Loucy (cell line): ENCODE measurements around the gene MAP1A.

Experiments
- H2AFZ ChIP-seq: fragments of 200-600 bp; sonication (generic); 2 replicates; pipeline ENCODE4 v1.6.0; 2016; ENCODE audit warnings: antibody characterized with exemption, mild to moderate bottlenecking, low read length, moderate library complexity
- H3F3A ChIP-seq: fragments of 200-600 bp; 2 replicates; pipeline ENCODE4 v1.6.0; 2016; ENCODE audit warnings: antibody characterized with exemption, low read depth, mild to moderate bottlenecking
- H3K27me3 ChIP-seq: fragments of 200-600 bp; sonication (generic); 2 replicates; pipeline ENCODE4 v1.6.1; 2014; ENCODE audit warnings: low read length, mild to moderate bottlenecking; ENCODE audit not compliant: insufficient read depth, poor library complexity, severe bottlenecking
- H3K36me3 ChIP-seq: fragments of 200-600 bp; sonication (generic); 2 replicates; pipeline ENCODE4 v1.6.1; 2016; ENCODE audit warnings: low read length; ENCODE audit not compliant: insufficient read depth
- H3K4me1 ChIP-seq: fragments of 200-600 bp; sonication (generic); 2 replicates; pipeline ENCODE4 v1.5.1; 2014; ENCODE audit warnings: low read length, mild to moderate bottlenecking; ENCODE audit not compliant: insufficient read depth, poor library complexity, severe bottlenecking
- H3K4me2 ChIP-seq: fragments of 200-600 bp; sonication (generic); 2 replicates; pipeline ENCODE4 v1.6.0; 2014; ENCODE audit warnings: antibody characterized with exemption, low read length, low read depth, mild to moderate bottlenecking; ENCODE audit not compliant: poor library complexity, severe bottlenecking
- H3K4me3 ChIP-seq: fragments of 200-600 bp; sonication (generic); 2 replicates; pipeline ENCODE4 v1.5.1; 2014; ENCODE audit warnings: low read length, mild to moderate bottlenecking, mixed read lengths; ENCODE audit not compliant: poor library complexity, severe bottlenecking
- H3K79me2 ChIP-seq: fragments of 200-600 bp; sonication (generic); 2 replicates; pipeline ENCODE4 v1.6.1; 2014; ENCODE audit warnings: low read length; ENCODE audit not compliant: insufficient read depth
- H3K9ac ChIP-seq: fragments of 200-600 bp; sonication (generic); 2 replicates; pipeline ENCODE4 v1.6.0; 2014; ENCODE audit warnings: mild to moderate bottlenecking, low read depth, low read length, moderate library complexity; ENCODE audit not compliant: poor library complexity, severe bottlenecking
- H3K9me2 ChIP-seq: fragments of 200-600 bp; sonication (generic); replicated peaks from 2 replicates; pipeline ENCODE4 v1.6.1; 2016; ENCODE audit warnings: low read depth, low read length, mixed read lengths
- H3K9me3 ChIP-seq: fragments of 200-600 bp; sonication (generic); 2 replicates; pipeline ENCODE4 v1.6.1; 2014; ENCODE audit warnings: mild to moderate bottlenecking, antibody characterized with exemption, low read length, low read depth; ENCODE audit not compliant: insufficient read depth
- H4K20me1 ChIP-seq: fragments of 200-600 bp; sonication (generic); 2 replicates; pipeline ENCODE4 v1.6.0; 2014; ENCODE audit warnings: antibody characterized with exemption, low read length, mild to moderate bottlenecking; ENCODE audit not compliant: insufficient read depth, poor library complexity, severe bottlenecking
- EZH2phosphoT487 ChIP-seq: fragments of 200-600 bp; IDR thresholded peaks from 2 replicates; pipeline ENCODE4 v1.6.1; 2018; ENCODE audit warnings: antibody characterized with exemption, mild to moderate bottlenecking, moderate library complexity, borderline replicate concordance
- TF ChIP-seq, protein P1 (sequence below): fragments of 200-600 bp; sonication (generic); conservative IDR thresholded peaks from 2 replicates; pipeline ENCODE4 v1.5.1; 2014; ENCODE audit warnings: mild to moderate bottlenecking, antibody characterized with exemption, low read length

Gene MAP1A

DNA sequence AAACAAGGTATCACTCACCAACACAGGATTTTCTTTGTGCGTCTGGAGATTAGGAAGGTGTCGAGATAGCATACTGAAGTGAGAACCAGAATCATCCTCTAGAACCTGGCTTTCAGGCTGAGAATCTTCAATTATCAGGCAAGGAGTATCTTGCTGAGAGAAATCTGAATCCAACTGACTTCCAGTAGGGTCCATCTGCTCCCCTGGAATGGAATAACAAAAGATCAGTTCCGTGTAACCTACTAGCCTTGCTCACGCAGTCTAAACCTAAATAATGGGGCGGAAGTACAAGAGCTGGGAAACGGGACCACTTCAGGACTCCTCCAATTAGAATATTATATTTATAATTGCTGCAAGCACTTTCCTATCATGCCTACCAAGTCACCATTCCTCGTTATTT lies 25.1 kb upstream of the MAP1A start:
- peak overlapping the region; percentile 94 for H2AFZ ChIP-seq
- H3K79me2 ChIP-seq: peaks cover 26% of the 10 kb centered on the region
- TF ChIP-seq EZH2phosphoT487: no peak
- TF ChIP-seq, protein P1, sequence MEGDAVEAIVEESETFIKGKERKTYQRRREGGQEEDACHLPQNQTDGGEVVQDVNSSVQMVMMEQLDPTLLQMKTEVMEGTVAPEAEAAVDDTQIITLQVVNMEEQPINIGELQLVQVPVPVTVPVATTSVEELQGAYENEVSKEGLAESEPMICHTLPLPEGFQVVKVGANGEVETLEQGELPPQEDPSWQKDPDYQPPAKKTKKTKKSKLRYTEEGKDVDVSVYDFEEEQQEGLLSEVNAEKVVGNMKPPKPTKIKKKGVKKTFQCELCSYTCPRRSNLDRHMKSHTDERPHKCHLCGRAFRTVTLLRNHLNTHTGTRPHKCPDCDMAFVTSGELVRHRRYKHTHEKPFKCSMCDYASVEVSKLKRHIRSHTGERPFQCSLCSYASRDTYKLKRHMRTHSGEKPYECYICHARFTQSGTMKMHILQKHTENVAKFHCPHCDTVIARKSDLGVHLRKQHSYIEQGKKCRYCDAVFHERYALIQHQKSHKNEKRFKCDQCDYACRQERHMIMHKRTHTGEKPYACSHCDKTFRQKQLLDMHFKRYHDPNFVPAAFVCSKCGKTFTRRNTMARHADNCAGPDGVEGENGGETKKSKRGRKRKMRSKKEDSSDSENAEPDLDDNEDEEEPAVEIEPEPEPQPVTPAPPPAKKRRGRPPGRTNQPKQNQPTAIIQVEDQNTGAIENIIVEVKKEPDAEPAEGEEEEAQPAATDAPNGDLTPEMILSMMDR: no peak

DNA sequence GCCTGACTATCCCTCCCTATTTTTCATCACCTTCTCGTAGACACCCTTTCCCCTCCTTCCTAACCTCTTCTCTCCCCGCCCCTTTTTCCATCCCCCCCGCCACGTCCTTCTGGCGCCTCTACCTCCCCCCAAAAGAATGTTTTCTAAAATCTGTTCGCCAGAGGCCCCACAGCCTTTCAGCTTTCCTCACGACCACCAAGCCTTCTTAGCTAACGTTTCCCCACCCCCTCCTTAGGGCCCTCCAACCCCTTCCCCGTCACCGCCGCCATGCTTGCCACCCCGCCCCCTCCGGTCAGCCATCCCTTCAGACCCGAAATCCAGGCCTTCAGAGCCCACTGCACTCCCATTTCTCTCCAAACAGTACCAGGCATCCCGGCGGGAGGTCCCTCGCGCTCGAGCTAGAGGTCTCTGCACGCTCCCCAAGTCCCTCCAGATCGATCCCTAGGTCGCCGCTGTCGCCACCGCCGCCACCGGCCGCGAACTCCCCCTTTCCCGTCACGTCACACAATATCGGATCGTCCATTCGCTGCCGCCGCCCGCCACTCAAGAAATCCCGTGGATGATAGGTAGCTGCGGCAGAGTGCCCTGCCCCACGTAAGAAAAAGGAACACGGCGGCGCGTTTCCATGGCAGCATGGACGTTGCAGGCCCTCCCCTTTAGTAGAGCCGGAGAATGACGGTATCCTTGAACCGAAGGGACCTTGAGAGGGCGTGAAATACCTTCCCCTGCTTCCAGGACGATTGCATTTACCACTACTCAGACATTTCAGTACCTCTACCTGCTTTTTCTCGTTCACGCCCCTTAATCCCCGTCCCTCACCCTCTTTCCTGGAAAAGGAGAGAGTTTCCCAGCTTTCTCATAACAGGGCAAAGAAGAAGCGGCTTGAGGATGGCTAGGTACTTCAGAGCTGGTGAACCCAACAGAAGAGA lies 24.5 kb upstream of the MAP1A start, which contains the start of gene TP53BP1:
TSS of gene TP53BP1 (minus strand) at position 484 of the 929 bp plus-strand sequence. CDS start at position 371, 113 bp downstream.
- Histone ChIP-seq H3F3A (peaks cover 5% of the 10 kb centered on the region; the same call in 1 of the 2 replicates), H3K9ac (peak within 1 kb of the TSS; percentile 71), H3K4me1 (peaks cover 40% of the 10 kb centered on the region), H3K9me2 (no peaks in the 10 kb centered on the region), H3K4me2 (peak within 1 kb of the TSS; percentile 87), H3K79me2 (peaks cover 26% of the 10 kb centered on the region), H2AFZ (peak within 1 kb of the TSS; percentile 94), H3K27me3 (no peaks in the 10 kb centered on the region), H3K9me3 (no peaks in the 10 kb centered on the region), H4K20me1 (peaks cover 15% of the 10 kb centered on the region), H3K4me3 (peak within 1 kb of the TSS; percentile 89), H3K36me3 (peaks cover 4% of the 10 kb centered on the region; the same call in 1 of the 2 replicates)
- TF ChIP-seq EZH2phosphoT487: no peak
- TF ChIP-seq, protein P1: no peak

More for the DNA sequence above, 25.1 kb upstream of the MAP1A start:
- H3K4me3 ChIP-seq: peak overlapping the region; percentile 89
- peaks cover 5% of the 10 kb centered on the region; the same call in 1 of the 2 replicates for H3F3A ChIP-seq
- no peaks in the 10 kb centered on the region for H3K27me3 ChIP-seq
- peak overlapping the region; percentile 71 for H3K9ac ChIP-seq
- H3K4me1 ChIP-seq: peaks cover 40% of the 10 kb centered on the region
- no peaks in the 10 kb centered on the region for H3K9me3 ChIP-seq
- H3K4me2 ChIP-seq: peak overlapping the region; percentile 78
- peaks cover 11% of the 10 kb centered on the region; the same call in 1 of the 2 replicates for H3K36me3 ChIP-seq
- peaks cover 15% of the 10 kb centered on the region for H4K20me1 ChIP-seq
- no peaks in the 10 kb centered on the region for H3K9me2 ChIP-seq

DNA sequence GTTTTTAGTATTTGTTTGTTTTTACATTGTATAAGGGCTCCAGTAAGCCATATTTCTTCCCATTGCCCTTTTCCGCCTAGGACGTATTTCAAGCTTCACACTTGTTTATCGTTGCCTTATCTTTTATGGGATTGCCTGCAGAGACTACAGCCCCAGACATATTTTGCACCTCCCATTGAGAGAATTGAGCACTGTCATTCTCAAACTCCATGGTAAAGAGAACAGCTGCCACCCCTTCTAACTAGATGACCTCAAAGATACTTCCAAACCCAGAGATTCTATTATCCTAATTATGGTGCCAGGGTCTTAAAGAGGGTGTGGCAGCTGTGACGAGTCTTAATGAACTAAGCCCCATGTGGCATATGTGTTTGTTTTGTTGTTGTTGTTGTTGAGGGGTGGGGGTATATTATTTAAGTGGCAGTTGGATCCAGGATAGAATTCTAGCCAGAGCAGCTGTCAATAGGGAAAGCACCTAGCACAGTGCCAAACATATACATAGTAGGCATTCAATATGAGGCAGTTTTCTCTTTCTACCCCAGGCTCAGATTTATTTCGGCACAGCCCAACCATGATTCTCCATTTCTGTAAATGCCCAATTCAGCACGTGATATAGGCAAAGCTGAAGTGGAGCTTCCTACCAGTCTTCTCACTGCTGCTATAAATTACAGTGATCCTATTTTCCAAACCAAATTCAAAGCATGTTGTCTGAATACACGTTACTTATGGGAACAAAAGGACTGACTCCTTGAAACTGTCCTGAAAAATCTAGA lies 23.5 kb upstream of the MAP1A start:
- peak overlapping the region; percentile 89 for H3K4me3 ChIP-seq
- H3K9me2 ChIP-seq: no peaks in the 10 kb centered on the region
- no peaks in the 10 kb centered on the region for H3K9me3 ChIP-seq
- peaks cover 12% of the 10 kb centered on the region for H4K20me1 ChIP-seq
- H3K27me3 ChIP-seq: no peaks in the 10 kb centered on the region
- peaks cover 5% of the 10 kb centered on the region; the same call in 1 of the 2 replicates for H3F3A ChIP-seq
- H3K36me3 ChIP-seq: no peaks in the 10 kb centered on the region
- peak overlapping the region; percentile 87 for H3K4me2 ChIP-seq
- peaks cover 35% of the 10 kb centered on the region for H3K4me1 ChIP-seq
- TF ChIP-seq, protein P1: no peak
- no peak for TF ChIP-seq EZH2phosphoT487
- H2AFZ ChIP-seq: peak overlapping the region; percentile 94
- peak overlapping the region; percentile 71 for H3K9ac ChIP-seq
- peaks cover 26% of the 10 kb centered on the region for H3K79me2 ChIP-seq
